Endothelial cell of umbilical vein (primary cell): ENCODE measurements around the gene CCNB3. TPM values are rescaled to one million over a fixed set of nuclear protein-coding genes. Genes with fewer than 3 reads are reported as not detected.

ENCODE experiments used
- BruUV-seq: library from RNA; stranded (reverse); fragments of 400-500 nt; replicated peaks from 2 replicates; lab custom pipeline; 2021; lab: Mats Ljungman, UMichigan
- CTCF ChIA-PET: fragments of 300-600, 350-600 bp; sonication (Branson Sonifier 250); formaldehyde crosslinking; loops from one replicate; lab custom pipeline; 2021; ENCODE audit warnings: antibody characterized with exemption, inconsistent platforms; lab: Charles Lee
- POLR2A ChIA-PET: fragments of 300-600, 350-600 bp; sonication (Branson Sonifier 250); formaldehyde crosslinking; loops from one replicate; lab custom pipeline; 2021; ENCODE audit warnings: antibody characterized with exemption, inconsistent platforms; lab: Charles Lee
- DNase-seq: peaks from one replicate; pipeline ENCODE4 v3.0.0-alpha.2; 2011; ENCODE audit warnings: low read depth, low spot score
- FAIRE-seq: peaks from 2 replicates; lab custom pipeline; 2011; peaks lifted over from hg19 to GRCh38; lab: Jason Lieb, UNC
- H2AFZ ChIP-seq: 2 replicates; pipeline ENCODE4 v1.6.0; 2012; ENCODE audit warnings: low read depth, low read length, control low read depth, inconsistent platforms
- H3K27ac ChIP-seq: 2 replicates; pipeline ENCODE4 v1.5.1; 2011; ENCODE audit warnings: low read depth, mild to moderate bottlenecking, control low read depth, low read length, moderate library complexity; ENCODE audit not compliant: insufficient read depth
- H3K27me3 ChIP-seq, 2 experiments: 2 replicates each; pipeline versions ENCODE4 v1.6.0 to v1.6.1; 2011; ENCODE audit warnings: low read length in 2 of 2, mixed read lengths in 1 of 2; ENCODE audit not compliant: control insufficient read depth in 2 of 2, insufficient read depth in 2 of 2
- H3K36me3 ChIP-seq, 2 experiments: 2 replicates in 1 of 2; 3 replicates in 1 of 2; pipeline ENCODE4 v1.5.1; 2011; ENCODE audit warnings: low read length in 2 of 2, mild to moderate bottlenecking in 1 of 2, moderate library complexity in 1 of 2; ENCODE audit not compliant: control insufficient read depth in 2 of 2, insufficient read depth in 2 of 2; ENCODE audit errors: extremely low read depth in 1 of 2
- H3K4me1 ChIP-seq: 3 replicates; pipeline ENCODE4 v1.5.1; 2011; ENCODE audit warnings: mild to moderate bottlenecking, low read length; ENCODE audit not compliant: control insufficient read depth, insufficient read depth; ENCODE audit errors: extremely low read depth
- H3K4me2 ChIP-seq: 2 replicates; pipeline ENCODE4 v1.6.1; 2011; ENCODE audit warnings: low read length, control low read depth, mixed read lengths; ENCODE audit not compliant: insufficient read depth
- H3K4me3 ChIP-seq, 3 experiments: fragments of 200-600 bp in 1 of 3; sonication (generic), shearing (Covaris generic) in 1 of 3; replicated peaks in 1 of 3; 2 replicates each; pipeline ENCODE4 v1.5.1; 2011 to 2016; ENCODE audit warnings: control low read depth in 3 of 3, low read length in 3 of 3, mild to moderate bottlenecking in 2 of 3, inconsistent platforms in 1 of 3, low read depth in 1 of 3, moderate library complexity in 1 of 3; ENCODE audit not compliant: insufficient read depth in 1 of 3
- H3K79me2 ChIP-seq: 2 replicates; pipeline ENCODE4 v1.6.0; 2012; ENCODE audit warnings: low read length, inconsistent platforms; ENCODE audit not compliant: control insufficient read depth, insufficient read depth
- H3K9ac ChIP-seq: replicated peaks from 2 replicates; pipeline ENCODE3; 2011; ENCODE audit warnings: low read length, control low read depth; ENCODE audit not compliant: insufficient read depth; ENCODE audit errors: extremely low read depth
- H3K9me1 ChIP-seq: replicated peaks from 3 replicates; pipeline ENCODE4 v1.6.0; 2011; ENCODE audit warnings: mild to moderate bottlenecking, low read length; ENCODE audit not compliant: control insufficient read depth, insufficient read depth; ENCODE audit errors: extremely low read depth
- H3K9me3 ChIP-seq: replicated peaks from 2 replicates; pipeline ENCODE4 v1.5.1; 2012; ENCODE audit warnings: low read length, inconsistent platforms; ENCODE audit not compliant: control insufficient read depth, insufficient read depth
- H4K20me1 ChIP-seq: replicated peaks from 2 replicates; pipeline ENCODE3; 2011; ENCODE audit warnings: mild to moderate bottlenecking, low read length; ENCODE audit not compliant: control insufficient read depth, insufficient read depth; ENCODE audit errors: extremely low read depth
- EZH2 ChIP-seq: IDR thresholded peaks from 2 replicates; pipeline ENCODE4 v1.6.1; 2012; ENCODE audit warnings: borderline replicate concordance, low read depth, mild to moderate bottlenecking, moderate library complexity, low read length, inconsistent platforms; ENCODE audit not compliant: severe bottlenecking
- dilution Hi-C: fragments of 300-500 bp; cut with MboI; formaldehyde crosslinking; loops from one replicate; pipeline ENCODE4 v1.15.0; 2019; ENCODE audit warnings: low sequenced_read_pairs; ENCODE audit not compliant: extremely low pct_ligation_motif_present
- intact Hi-C: fragments of 100-400 bp; cut with micrococcal nuclease; formaldehyde crosslinking; loops from one replicate; pipeline ENCODE4 v1.10.0; 2022
- polyA plus RNA-seq, 4 experiments: library from polyadenylated mRNA; depleted of rRNA in 3 of 4; stranded (reverse) in 3 of 4; unstranded in 1 of 4; fragments of >200 nt; gene quantifications; 2 replicates each; pipeline versions ENCODE4 v1.2.1 to v1.2.3, GENCODE V29; 2011 to 2012; ENCODE audit warnings: missing spikeins in 1 of 4
- small RNA-seq: library from RNA; depleted of rRNA; stranded (forward); fragments of <200 nt; gene quantifications from one replicate; pipeline ENCODE3, GENCODE V24; 2012; ENCODE audit warnings: low replicate concordance, low read depth; ENCODE audit not compliant: insufficient read depth, insufficient read length
- total RNA-seq: library from RNA; stranded (reverse); gene quantifications from 2 replicates; pipeline ENCODE4 v1.2.3, GENCODE V29; 2021

Gene CCNB3
- total and polyA plus RNA-seq, 2 donors (not counting 3 experiments of a cell fraction or from before 2014, with no cell fraction given): 0.77 to 1.9 TPM

DNA sequence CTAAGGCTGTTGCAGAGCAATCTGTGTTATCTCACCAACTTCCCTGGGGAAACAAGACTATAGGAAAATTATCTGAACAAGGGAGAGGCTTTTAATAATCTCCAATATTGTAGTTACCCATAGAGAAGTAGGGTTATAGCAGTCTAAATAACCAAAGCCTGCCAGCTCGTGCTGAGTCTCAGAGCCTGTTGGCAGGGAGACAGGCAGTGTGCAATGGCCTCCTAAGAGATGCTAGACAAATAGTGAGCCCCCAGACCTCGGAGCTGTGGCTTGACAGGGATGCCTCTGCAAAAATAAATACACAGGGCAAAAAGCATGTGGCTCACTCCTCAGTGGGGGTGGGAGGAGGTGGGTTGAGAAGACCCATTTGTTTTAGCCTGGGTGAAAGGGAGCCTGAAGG is 189.3 kb downstream of the CCNB3 start:
- POLR2A ChIA-PET: no interaction called here
- Histone ChIP-seq H3K4me1 (no peaks in the 10 kb centered on the region), H3K27ac (no peak overlapping the region), H3K27me3 (no peaks in the 10 kb centered on the region), H3K9ac (no peak overlapping the region), H4K20me1 (no peaks in the 10 kb centered on the region), H3K4me2 (no peak overlapping the region), H2AFZ (no peak overlapping the region), H3K9me3 (no peaks in the 10 kb centered on the region), H3K36me3 (no peaks in the 10 kb centered on the region), H3K79me2 (no peaks in the 10 kb centered on the region), H3K4me3 (no peak overlapping the region), H3K9me1 (no peaks in the 10 kb centered on the region)
- no peak for DNase-seq
- dilution Hi-C loops: no loop called here
- CTCF ChIA-PET: no interaction called here
- BruUV-seq: no TSS peak
- FAIRE-seq: no peak
- no peak for TF ChIP-seq EZH2
- intact Hi-C loops: no loop called here

Small RNAs within 50 kb of the gene (small RNA-seq; reads per million reads assigned to genes)
- gene PYY3 (not detected), gene RF00019 (not detected)

Other genes starting within 250 kb of the CCNB3 start
- not detected in 2 replicates for gene AKAP4, start 3.8 kb upstream of the CCNB3 start, total RNA-seq
- not detected in 2 replicates for gene AKAP4, start 3.8 kb upstream of the CCNB3 start, polyA plus RNA-seq